Esophagus muscularis mucosa (tissue), 4 donors: ENCODE data around the gene IGFALS. TPM values are rescaled to one million over a fixed set of nuclear protein-coding genes. Genes with fewer than 3 reads are reported as not detected.

ENCODE experiments used
- DNase-seq: peaks from one replicate; pipeline ENCODE4 v3.0.0-alpha.2; 2017; ENCODE audit errors: extremely low spot score
- H3K27ac ChIP-seq, 4 donors: fragments of 200-600 bp; sonication (generic); replicated peaks in 1 of 4; 1 replicate in 3 of 4; 2 replicates in 1 of 4; pipeline ENCODE4 v1.5.1; 2016 to 2019; ENCODE audit warnings: mild to moderate bottlenecking in 1 of 4
- H3K27me3 ChIP-seq, 4 donors: fragments of 200-600 bp; sonication (generic); one replicate each; pipeline versions ENCODE4 v1.5.1 to v1.6.0; 2016 to 2019
- H3K36me3 ChIP-seq, 4 donors: fragments of 200-600 bp; sonication (generic); one replicate each; pipeline ENCODE4 v1.5.1; 2016 to 2019
- H3K4me1 ChIP-seq, 4 donors: fragments of 200-600 bp; sonication (generic); one replicate each; pipeline ENCODE4 v1.5.1; 2016 to 2019
- H3K4me3 ChIP-seq, 4 donors: fragments of 200-600 bp; sonication (generic); 1 replicate in 2 of 4; 2 replicates in 2 of 4; pipeline ENCODE4 v1.5.1; 2016 to 2019; ENCODE audit warnings: mild to moderate bottlenecking in 4 of 4, moderate library complexity in 1 of 4
- H3K9me3 ChIP-seq, 4 donors: fragments of 200-600 bp; sonication (generic); 1 replicate in 3 of 4; 2 replicates in 1 of 4; pipeline ENCODE4 v1.5.1; 2016 to 2019
- CTCF ChIP-seq, 3 experiments: fragments of 200-600 bp in 2 of 3; fragments of 450-650 bp in 1 of 3; sonication (generic) in 2 of 3; IDR thresholded peaks; one replicate each; pipeline ENCODE4 v1.5.1; 2017 to 2019; ENCODE audit warnings: antibody characterized with exemption in 3 of 3, mild to moderate bottlenecking in 2 of 3, moderate library complexity in 1 of 3
- EP300 ChIP-seq: sonication (generic); formaldehyde crosslinking; IDR thresholded peaks from one replicate; pipeline ENCODE4 v1.6.1; 2017; ENCODE audit warnings: antibody characterized with exemption
- POLR2A ChIP-seq: fragments of 450-650 bp; IDR thresholded peaks from one replicate; pipeline ENCODE4 v1.6.1; 2017; ENCODE audit warnings: antibody characterized with exemption, moderate library complexity, mild to moderate bottlenecking, low read depth
- POLR2AphosphoS5 ChIP-seq, 2 donors: sonication (generic); formaldehyde crosslinking; IDR thresholded peaks; one replicate each; pipeline ENCODE4 v1.6.1; 2017; ENCODE audit warnings: antibody characterized with exemption in 2 of 2
- whole genome bisulfite sequencing: methylation state at CpG from one replicate; pipeline ENCODE4 v1.1.5; 2018; 5-methylcytosine and 5-hydroxymethylcytosine counted together
- intact Hi-C: fragments of 100-400 bp; cut with DNase I; formaldehyde crosslinking; loops from one replicate; pipeline ENCODE4 v1.15.1; 2023
- total RNA-seq, 4 donors: library from RNA; depleted of rRNA; stranded (reverse); fragments of >200 nt; gene quantifications; one replicate each; pipeline versions ENCODE4 v1.1.0 to v1.2.1, GENCODE V29; 2016

IGFALS gene
- total RNA-seq, 4 donors from 2014 or later: 0.45 to 0.75 TPM; not detected in 2

- WGBS: 76% methylated on average over 6 of the region's 6 CpGs
- H3K27me3 ChIP-seq: no peaks in the 10 kb centered on the region
- intact Hi-C loops: no loop called here
- no peak for TF ChIP-seq POLR2AphosphoS5 (IDR thresholded peaks at IDR 0.05)
- no peak for TF ChIP-seq POLR2A
- no peak for TF ChIP-seq EP300
- no peak for TF ChIP-seq CTCF (IDR thresholded peaks at IDR 0.05)
- DNase-seq: no peak
- peaks cover 20 to 63% (median 62%) of the 10 kb centered on the region in 4 donors for H3K36me3 ChIP-seq
- no peaks in the 10 kb centered on the region for H3K9me3 ChIP-seq
- H3K4me1 ChIP-seq: peaks cover 30 to 63% (median 56%) of the 10 kb centered on the region in 4 donors
- H3K4me3 ChIP-seq: peak overlapping the region in 3 of 4 donors; percentile 92 to 99 (median 95)
- no peak overlapping the region for H3K27ac ChIP-seq
Measured at GRCh38 chr16:1780677-1781072, 12.8 kb downstream of the IGFALS start.

- intact Hi-C loops: no loop called here
- no peaks in the 10 kb centered on the region for H3K27me3 ChIP-seq
- WGBS: 81% methylated on average over 3 of the region's 27 CpGs
- H3K36me3 ChIP-seq: peaks cover 20 to 63% (median 62%) of the 10 kb centered on the region in 4 donors
- DNase-seq: no peak
- TF ChIP-seq EP300 (no peak), CTCF (IDR thresholded peaks at IDR 0.05) (no peak), POLR2A (no peak)
- peak overlapping the region in 1 of 4 donors; percentile 10 for H3K27ac ChIP-seq
- H3K4me1 ChIP-seq: peaks cover 32 to 63% (median 54%) of the 10 kb centered on the region in 4 donors
- H3K9me3 ChIP-seq: no peaks in the 10 kb centered on the region
- no peak overlapping the region for H3K4me3 ChIP-seq
Measured at GRCh38 chr16:1779741-1780676, 13.5 kb downstream of the IGFALS start.

- Histone ChIP-seq H3K27ac (no peak overlapping the region), H3K36me3 (peaks cover 20 to 63% (median 62%) of the 10 kb centered on the region in 4 donors), H3K4me3 (no peak overlapping the region), H3K9me3 (no peaks in the 10 kb centered on the region), H3K27me3 (no peaks in the 10 kb centered on the region), H3K4me1 (peaks cover 36 to 63% (median 54%) of the 10 kb centered on the region in 4 donors)
- intact Hi-C loops: no loop called here
- 78% methylated on average over 7 of the region's 8 CpGs for WGBS
- no peak for DNase-seq
- TF ChIP-seq EP300 (no peak), POLR2AphosphoS5 (IDR thresholded peaks at IDR 0.05) (no peak), CTCF (IDR thresholded peaks at IDR 0.05) (no peak), POLR2A (no peak)
Measured at GRCh38 chr16:1779234-1779701, 14.2 kb downstream of the IGFALS start.

- TF ChIP-seq POLR2AphosphoS5 (IDR thresholded peaks at IDR 0.05) (no peak), POLR2A (no peak)
- H3K36me3 ChIP-seq: peaks cover 20 to 63% (median 62%) of the 10 kb centered on the region in 4 donors
- no peaks in the 10 kb centered on the region for H3K27me3 ChIP-seq
- intact Hi-C loops: no loop called here
- DNase-seq: no peak
- H3K27ac ChIP-seq: no peak overlapping the region
- no peaks in the 10 kb centered on the region for H3K9me3 ChIP-seq
- H3K4me1 ChIP-seq: peaks cover 34 to 63% (median 54%) of the 10 kb centered on the region in 4 donors
- 83% methylated on average over 20 of the region's 34 CpGs for WGBS
- no peak overlapping the region for H3K4me3 ChIP-seq
Measured at GRCh38 chr16:1778200-1779179, 15.0 kb downstream of the IGFALS start.
